PC-3 (cell line): ENCODE results near the gene PARP16. TPM values are rescaled to one million over a fixed set of nuclear protein-coding genes. Genes with fewer than 3 reads are reported as not detected.

ENCODE experiments used
- ATAC-seq: fragments of 200-7000 bp; cut with Tn5 transposase; 2 replicates; pipeline ENCODE4 v1.9.1; 2020; ENCODE audit warnings: mild to moderate bottlenecking, moderate library complexity
- BruUV-seq: library from RNA; stranded (reverse); fragments of 400-500 nt; replicated peaks from 2 replicates; lab custom pipeline; 2021; lab: Mats Ljungman, UMichigan
- CTCF ChIA-PET: fragments of 300-600 bp; sonication (Branson Sonifier 250); formaldehyde crosslinking; loops from one replicate; lab custom pipeline; 2022; ENCODE audit warnings: antibody characterized with exemption; lab: Charles Lee
- POLR2A ChIA-PET: fragments of 300-600 bp; sonication (Branson Sonifier 250); formaldehyde crosslinking; loops from one replicate; lab custom pipeline; 2022; ENCODE audit warnings: antibody characterized with exemption; ENCODE audit not compliant: unreplicated experiment; lab: Charles Lee
- DNase-seq: peaks from one replicate; pipeline ENCODE4 v3.0.0-alpha.2; 2015
- H2AFZ ChIP-seq: fragments of 300-600 bp; sonication (generic); 2 replicates; pipeline ENCODE4 v1.6.0; 2016; ENCODE audit warnings: antibody characterized with exemption, low read length
- H3F3A ChIP-seq: fragments of 300-600 bp; sonication (generic); one replicate; pipeline ENCODE4 v1.6.0; 2017; ENCODE audit warnings: antibody characterized with exemption, low read length, control low read depth, mild to moderate bottlenecking; ENCODE audit not compliant: unreplicated experiment
- H3K27ac ChIP-seq: fragments of 300-600 bp; sonication (generic); 2 replicates; pipeline ENCODE4 v1.5.1; 2016; ENCODE audit warnings: mild to moderate bottlenecking, low read length
- H3K27me3 ChIP-seq: fragments of 300-600 bp; sonication (generic); 2 replicates; pipeline ENCODE4 v1.6.1; 2016; ENCODE audit warnings: low read length, mixed read lengths
- H3K36me3 ChIP-seq: fragments of 300-600 bp; sonication (generic); 2 replicates; pipeline ENCODE4 v1.6.1; 2016; ENCODE audit warnings: low read depth, mixed run types, low read length, mixed read lengths
- H3K4me1 ChIP-seq: fragments of 300-600 bp; sonication (generic); 2 replicates; pipeline ENCODE4 v1.5.1; 2016; ENCODE audit warnings: low read length; ENCODE audit not compliant: insufficient read depth
- H3K4me2 ChIP-seq: fragments of 300-600 bp; sonication (generic); 2 replicates; pipeline ENCODE4 v1.6.0; 2016; ENCODE audit warnings: low read length
- H3K4me3 ChIP-seq: fragments of 300-600 bp; sonication (generic); 2 replicates; pipeline ENCODE4 v1.5.1; 2016; ENCODE audit warnings: mild to moderate bottlenecking, low read length, mixed read lengths
- H3K79me2 ChIP-seq: fragments of 300-600 bp; sonication (generic); 2 replicates; pipeline ENCODE4 v1.6.1; 2017; ENCODE audit warnings: low read length, mixed read lengths
- H3K9ac ChIP-seq: fragments of 300-600 bp; sonication (generic); 2 replicates; pipeline ENCODE4 v1.6.0; 2016; ENCODE audit warnings: mild to moderate bottlenecking, low read length
- H3K9me2 ChIP-seq: fragments of 300-600 bp; sonication (generic); replicated peaks from 2 replicates; pipeline ENCODE4 v1.6.1; 2016; ENCODE audit warnings: mixed run types, low read length, mixed read lengths
- H3K9me3 ChIP-seq: fragments of 300-600 bp; sonication (generic); 2 replicates; pipeline ENCODE4 v1.6.1; 2016; ENCODE audit warnings: low read length, mixed read lengths
- H4K20me1 ChIP-seq: fragments of 300-600 bp; sonication (generic); 2 replicates; pipeline ENCODE4 v1.6.1; 2016; ENCODE audit warnings: low read length, mixed read lengths
- CTCF ChIP-seq: fragments of 300-600 bp; sonication (generic); conservative IDR thresholded peaks from 2 replicates; pipeline ENCODE4 v1.5.1; 2017; ENCODE audit warnings: antibody characterized with exemption, low read depth, mild to moderate bottlenecking, low read length
- EZH2 ChIP-seq: fragments of 300-600 bp; sonication (generic); IDR thresholded peaks from one replicate; pipeline ENCODE4 v1.6.1; 2017; ENCODE audit warnings: antibody characterized with exemption, mild to moderate bottlenecking, low read length; ENCODE audit not compliant: unreplicated experiment
- EZH2phosphoT487 ChIP-seq: fragments of 300-600 bp; sonication (generic); IDR thresholded peaks from 2 replicates; pipeline ENCODE4 v1.6.1; 2018; ENCODE audit warnings: mild to moderate bottlenecking, antibody characterized with exemption, low read length, borderline replicate concordance
- intact Hi-C: fragments of 100-400 bp; cut with micrococcal nuclease; formaldehyde crosslinking; loops from 2 replicates; pipeline ENCODE4 v1.9.0; 2023
- total RNA-seq: library from RNA; depleted of rRNA; stranded (reverse); fragments of >200 nt; gene quantifications from 2 replicates; pipeline ENCODE4 v1.2.3, GENCODE V29; 2014

Gene PARP16
- total RNA-seq, 1 experiment from 2014 or later, result 6.4 TPM

- ChIA-PET POLR2A (no interaction called here), CTCF (no interaction called here)
- TF ChIP-seq EZH2phosphoT487, result no peak
- DNase-seq (no peak), ATAC-seq (no peak)
- no peaks in the 10 kb centered on the region for H3K9me2 ChIP-seq
- no peak overlapping the region for H3K9ac ChIP-seq
- no peaks in the 10 kb centered on the region for H3K79me2 ChIP-seq
- H3K9me3 ChIP-seq, result no peaks in the 10 kb centered on the region
- no peaks in the 10 kb centered on the region for H3K27me3 ChIP-seq
- no peaks in the 10 kb centered on the region for H3K4me1 ChIP-seq
- no peaks in the 10 kb centered on the region for H3K36me3 ChIP-seq
- H3K4me2 ChIP-seq, result no peak overlapping the region
- BruUV-seq, result TSS peak; percentile 24
- intact Hi-C loops, result no loop called here
- no peaks in the 10 kb centered on the region for H4K20me1 ChIP-seq
- no peak overlapping the region for H3K4me3 ChIP-seq
- no peak overlapping the region for H3K27ac ChIP-seq
- no peaks in the 10 kb centered on the region for H3F3A ChIP-seq
- no peak overlapping the region for H2AFZ ChIP-seq
These were observed 28.1 kb downstream of the PARP16 start for GRCh38 chr15:65258375-65259262.

DNA sequence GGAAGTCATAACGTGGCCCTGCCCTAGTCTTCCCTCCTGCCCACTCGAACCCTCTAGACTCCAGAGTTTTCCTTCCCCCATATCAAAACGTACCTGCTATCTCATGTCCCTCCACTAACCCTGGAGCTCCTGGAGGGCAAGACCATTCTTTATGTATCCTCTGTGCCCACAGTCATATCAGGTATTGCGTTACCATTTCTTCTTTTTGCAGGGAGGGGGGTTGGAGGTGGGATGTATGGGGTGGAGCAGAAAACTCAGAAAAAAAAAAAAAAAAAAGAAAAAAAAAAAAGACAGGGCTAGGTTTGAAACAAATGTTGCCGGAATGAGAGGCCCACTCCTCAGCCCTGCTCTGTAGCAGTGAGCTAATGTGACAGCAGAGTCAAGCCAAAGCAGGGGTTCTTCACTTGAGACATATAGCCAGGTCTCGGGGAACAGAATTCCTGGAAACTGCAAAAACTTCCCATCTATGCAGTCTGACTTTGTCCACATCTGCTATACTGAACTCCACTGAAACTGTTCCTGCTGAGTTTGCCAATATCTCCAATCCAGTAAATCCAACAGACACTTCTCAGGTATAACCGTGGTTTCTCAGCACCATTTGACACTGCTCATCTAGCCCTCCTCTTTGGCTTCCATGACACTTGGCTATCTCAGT, 31.1 kb downstream of the PARP16 start:
- Histone ChIP-seq H3K9me3 (no peaks in the 10 kb centered on the region), H3K9me2 (no peaks in the 10 kb centered on the region), H4K20me1 (no peaks in the 10 kb centered on the region), H3K79me2 (no peaks in the 10 kb centered on the region), H3F3A (no peaks in the 10 kb centered on the region), H3K36me3 (no peaks in the 10 kb centered on the region), H3K27ac (no peak overlapping the region), H3K4me1 (no peaks in the 10 kb centered on the region), H3K4me2 (no peak overlapping the region), H2AFZ (no peak overlapping the region), H3K27me3 (no peaks in the 10 kb centered on the region), H3K9ac (no peak overlapping the region), H3K4me3 (no peak overlapping the region)
- BruUV-seq, result no TSS peak
- ChIA-PET POLR2A (no interaction called here), CTCF (no interaction called here)
- ATAC-seq, result no peak
- intact Hi-C loops, result no loop called here
- DNase-seq, result no peak
- TF ChIP-seq EZH2phosphoT487 (no peak), EZH2 (no peak), CTCF (no peak)

DNA sequence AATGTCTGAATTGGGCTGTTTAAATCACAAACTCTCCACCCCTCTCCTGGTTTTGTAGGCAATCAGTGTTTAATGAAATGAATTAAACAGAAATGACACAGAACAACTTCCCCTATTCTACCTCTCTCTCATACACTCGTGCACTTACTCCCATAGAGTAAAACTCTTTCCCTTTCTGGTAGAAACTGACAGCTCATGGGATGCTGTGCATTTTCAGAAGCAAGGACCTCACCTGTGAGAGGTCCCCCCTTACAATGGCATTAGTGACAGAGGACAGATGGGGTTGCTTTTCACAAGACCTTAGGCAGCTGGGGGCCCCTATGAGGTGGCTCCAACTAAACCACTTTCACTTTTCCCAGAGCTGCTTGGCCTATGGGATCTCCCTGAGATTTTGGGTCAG, 31.9 kb downstream of the PARP16 start:
- no peaks in the 10 kb centered on the region for H3K36me3 ChIP-seq
- CTCF ChIA-PET, result no interaction called here
- POLR2A ChIA-PET, result no interaction called here
- no peaks in the 10 kb centered on the region for H3K27me3 ChIP-seq
- no peaks in the 10 kb centered on the region for H3K4me1 ChIP-seq
- intact Hi-C loops, result no loop called here
- H3K4me3 ChIP-seq, result no peak overlapping the region
- no peaks in the 10 kb centered on the region for H4K20me1 ChIP-seq
- H3K9ac ChIP-seq, result no peak overlapping the region
- BruUV-seq, result no TSS peak
- H3K9me2 ChIP-seq, result no peaks in the 10 kb centered on the region
- ATAC-seq, result no peak
- H2AFZ ChIP-seq, result no peak overlapping the region
- no peak for DNase-seq
- no peak overlapping the region for H3K27ac ChIP-seq
- H3K4me2 ChIP-seq, result no peak overlapping the region
- no peak for TF ChIP-seq EZH2phosphoT487
- no peak for TF ChIP-seq CTCF
- no peak for TF ChIP-seq EZH2
- H3K79me2 ChIP-seq, result no peaks in the 10 kb centered on the region
- H3F3A ChIP-seq, result no peaks in the 10 kb centered on the region
- H3K9me3 ChIP-seq, result no peaks in the 10 kb centered on the region
